Activated gamma-delta T cell treated with Interleukin-2 at 50 U/mL for 16 hours (primary cell): Measurements from ENCODE around the gene AVPI1.
A peak's percentile ranks its signal among the peaks of the same experiment; 100 is the strongest.
"Not testable (repeated sequence)": the region's sequence is repeated elsewhere in the genome, so short reads cannot be mapped to it uniquely, and the experiment has no call there.

ENCODE experiments used
- DNase-seq: peaks from one replicate; pipeline ENCODE4 v3.0.0-alpha.2; 2020

AVPI1 gene

GRCh38 chr10:97711640-97712572, 24.9 kb upstream of the AVPI1 start:
- DNase-seq: no peak

- peak; percentile 24 for DNase-seq
Measured at GRCh38 chr10:97708976-97709946, 22.2 kb upstream of the AVPI1 start.

- no peak for DNase-seq
Measured at GRCh38 chr10:97708167-97708566, 21.1 kb upstream of the AVPI1 start.

GRCh38 chr10:97707134-97707861, 20.3 kb upstream of the AVPI1 start:
- DNase-seq: no peak

GRCh38 chr10:97705006-97705670, 18.1 kb upstream of the AVPI1 start:
- no peak for DNase-seq

- DNase-seq: no peak
Measured at GRCh38 chr10:97704341-97704740, 17.3 kb upstream of the AVPI1 start.

GRCh38 chr10:97703398-97704067, 16.5 kb upstream of the AVPI1 start:
- no peak for DNase-seq

- DNase-seq: peak; percentile 38
Measured at GRCh38 chr10:97701438-97702069, 14.5 kb upstream of the AVPI1 start.

GRCh38 chr10:97698072-97698655, 11.1 kb upstream of the AVPI1 start:
- not testable (repeated sequence) for DNase-seq

GRCh38 chr10:97690133-97690532, 3.1 kb upstream of the AVPI1 start:
- no peak for DNase-seq

- no peak for DNase-seq
Measured at GRCh38 chr10:97689559-97690020, 2.5 kb upstream of the AVPI1 start.

- no peak for DNase-seq
Measured at GRCh38 chr10:97687785-97688781, 1.0 kb upstream of the AVPI1 start.

GRCh38 chr10:97686301-97686961, 610 bp downstream of the AVPI1 start:
- no peak for DNase-seq

- DNase-seq: no peak
Measured at GRCh38 chr10:97685395-97685958, 1.6 kb downstream of the AVPI1 start.

GRCh38 chr10:97684866-97685394, 2.1 kb downstream of the AVPI1 start:
- no peak for DNase-seq

GRCh38 chr10:97684368-97684713, 2.7 kb downstream of the AVPI1 start:
- not testable (repeated sequence) for DNase-seq

- no peak for DNase-seq
Measured at GRCh38 chr10:97683556-97684367, 3.3 kb downstream of the AVPI1 start.
